ENCODE results near the gene PRLHR.

Gene PRLHR

DNA sequence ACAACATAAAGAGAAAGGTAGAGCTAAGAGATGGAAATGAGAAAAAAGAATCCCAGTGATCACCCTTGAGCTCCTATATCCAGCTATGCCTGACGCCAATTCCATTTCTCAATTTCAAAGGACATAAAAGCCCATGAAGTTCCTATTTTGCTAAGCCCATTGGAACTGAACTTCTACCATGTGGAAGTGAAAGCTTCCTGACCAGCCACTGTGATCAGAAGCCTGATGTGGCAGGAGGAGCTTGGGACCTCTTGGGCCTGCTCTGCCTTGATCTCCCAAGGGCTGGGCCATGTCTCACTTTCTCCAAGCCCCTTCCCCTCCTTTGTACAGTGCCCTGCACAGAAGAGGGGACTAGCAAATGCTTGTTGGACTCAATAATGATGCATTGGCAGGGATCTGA lies 52.7 kb downstream of the PRLHR start:
- no peaks in the 10 kb centered on the region for H3K9me3 ChIP-seq (ENCODE audit: control insufficient read depth in 1 of 2, low read length in 2 of 2)
- H3K4me1 ChIP-seq (ENCODE audit: control insufficient read depth in 1 of 2, insufficient read depth in 2 of 2, low read length in 2 of 2): no peaks in the 10 kb centered on the region
- H3K27me3 ChIP-seq (ENCODE audit: control insufficient read depth in 1 of 2, insufficient read depth in 2 of 2, low read length in 2 of 2): peaks cover 4 to 12% of the 10 kb centered on the region in 2 donors
- no peaks in the 10 kb centered on the region for H3K36me3 ChIP-seq (ENCODE audit: control insufficient read depth in 1 of 2, insufficient read depth in 2 of 2, low read length in 2 of 2)
- H3K9ac ChIP-seq (ENCODE audit: low read depth in 1 of 2, low read length in 2 of 2): no peak overlapping the region
- H3K27ac ChIP-seq (ENCODE audit: low read depth, low read length): no peak overlapping the region
- H3K4me3 ChIP-seq (ENCODE audit: low read depth in 1 of 2, low read length in 2 of 2): no peak overlapping the region

DNA sequence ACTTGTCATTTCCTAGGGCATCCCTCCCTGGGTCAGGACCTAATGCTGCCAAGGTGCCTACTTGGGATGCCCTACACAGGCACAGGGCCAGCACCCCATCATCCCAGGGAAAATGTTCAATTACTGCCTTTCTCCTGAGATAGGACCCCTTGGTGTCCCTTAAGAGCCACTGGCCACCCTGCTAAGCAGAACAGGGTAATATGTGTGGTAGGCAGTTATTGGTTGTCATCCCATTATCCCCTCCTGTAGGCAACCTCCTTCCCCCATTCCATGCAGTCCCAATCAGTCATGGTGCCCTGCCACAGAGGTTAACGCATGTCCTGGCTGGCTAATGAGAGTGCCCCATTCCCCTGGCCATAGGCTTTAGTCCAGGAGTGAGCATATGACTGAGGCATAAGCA lies 53.2 kb downstream of the PRLHR start:
- H3K36me3 ChIP-seq (ENCODE audit: control insufficient read depth in 1 of 2, insufficient read depth in 2 of 2, low read length in 2 of 2): no peaks in the 10 kb centered on the region
- no peak overlapping the region for H3K9ac ChIP-seq (ENCODE audit: low read depth in 1 of 2, low read length in 2 of 2)
- no peak overlapping the region for H3K4me3 ChIP-seq (ENCODE audit: low read depth in 1 of 2, low read length in 2 of 2)
- H3K27ac ChIP-seq (ENCODE audit: low read depth, low read length): no peak overlapping the region
- H3K9me3 ChIP-seq (ENCODE audit: control insufficient read depth in 1 of 2, low read length in 2 of 2): no peaks in the 10 kb centered on the region
- no peaks in the 10 kb centered on the region for H3K4me1 ChIP-seq (ENCODE audit: control insufficient read depth in 1 of 2, insufficient read depth in 2 of 2, low read length in 2 of 2)
- peaks cover 4 to 12% of the 10 kb centered on the region in 2 donors for H3K27me3 ChIP-seq (ENCODE audit: control insufficient read depth in 1 of 2, insufficient read depth in 2 of 2, low read length in 2 of 2)

DNA sequence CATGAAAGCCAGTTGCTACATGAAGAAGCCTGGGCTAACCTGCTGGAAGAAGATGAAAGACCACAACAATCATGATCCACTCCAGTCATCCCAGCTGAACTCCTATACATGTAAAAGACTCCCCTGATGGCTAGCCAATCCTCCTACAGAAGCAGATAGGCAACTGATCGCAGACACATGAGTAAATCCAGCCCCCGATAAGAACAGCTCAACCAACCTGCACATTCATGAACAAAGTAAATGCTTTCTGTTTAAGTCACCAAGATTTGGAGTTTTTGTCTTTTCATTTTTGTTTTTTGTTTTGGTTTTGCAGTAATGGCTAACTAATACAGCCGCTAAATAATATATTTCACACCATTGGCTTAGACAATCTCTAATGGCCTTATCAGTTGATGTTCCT lies 53.7 kb downstream of the PRLHR start:
- H3K27ac ChIP-seq (ENCODE audit: low read depth, low read length): no peak overlapping the region
- no peak overlapping the region for H3K9ac ChIP-seq (ENCODE audit: low read depth in 1 of 2, low read length in 2 of 2)
- H3K4me3 ChIP-seq (ENCODE audit: low read depth in 1 of 2, low read length in 2 of 2): no peak overlapping the region
- H3K36me3 ChIP-seq (ENCODE audit: control insufficient read depth in 1 of 2, insufficient read depth in 2 of 2, low read length in 2 of 2): no peaks in the 10 kb centered on the region
- no peaks in the 10 kb centered on the region for H3K9me3 ChIP-seq (ENCODE audit: control insufficient read depth in 1 of 2, low read length in 2 of 2)
- H3K27me3 ChIP-seq (ENCODE audit: control insufficient read depth in 1 of 2, insufficient read depth in 2 of 2, low read length in 2 of 2): peaks cover 4 to 12% of the 10 kb centered on the region in 2 donors
- no peaks in the 10 kb centered on the region for H3K4me1 ChIP-seq (ENCODE audit: control insufficient read depth in 1 of 2, insufficient read depth in 2 of 2, low read length in 2 of 2)
